Measurements from ENCODE around the gene IKBKE.

DNA sequence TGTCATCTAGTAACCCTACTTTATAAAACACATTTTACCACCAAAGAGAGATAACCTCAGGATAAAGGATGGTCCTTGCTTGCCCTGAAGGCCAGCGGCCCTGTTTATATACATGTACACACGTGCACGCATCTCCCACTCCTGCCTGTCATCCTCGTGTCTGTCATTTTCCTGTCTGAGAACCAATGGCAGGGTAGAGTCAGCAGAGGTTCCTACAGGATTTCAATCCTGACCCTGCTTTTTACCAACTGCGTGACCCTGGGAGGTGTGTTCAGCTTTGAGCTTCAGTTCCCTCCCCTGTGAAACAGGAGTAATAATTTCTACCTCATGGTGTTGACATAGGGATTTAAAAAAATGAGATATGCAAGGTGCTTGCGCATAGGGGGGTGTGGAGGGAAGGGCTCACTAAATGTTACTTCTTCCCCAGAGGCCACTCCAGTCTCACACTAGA is 24.8 kb downstream of the IKBKE start:
- no peak for TF ChIP-seq POLR2A (IDR thresholded peaks at IDR 0.05)
- TF ChIP-seq, protein P1, sequence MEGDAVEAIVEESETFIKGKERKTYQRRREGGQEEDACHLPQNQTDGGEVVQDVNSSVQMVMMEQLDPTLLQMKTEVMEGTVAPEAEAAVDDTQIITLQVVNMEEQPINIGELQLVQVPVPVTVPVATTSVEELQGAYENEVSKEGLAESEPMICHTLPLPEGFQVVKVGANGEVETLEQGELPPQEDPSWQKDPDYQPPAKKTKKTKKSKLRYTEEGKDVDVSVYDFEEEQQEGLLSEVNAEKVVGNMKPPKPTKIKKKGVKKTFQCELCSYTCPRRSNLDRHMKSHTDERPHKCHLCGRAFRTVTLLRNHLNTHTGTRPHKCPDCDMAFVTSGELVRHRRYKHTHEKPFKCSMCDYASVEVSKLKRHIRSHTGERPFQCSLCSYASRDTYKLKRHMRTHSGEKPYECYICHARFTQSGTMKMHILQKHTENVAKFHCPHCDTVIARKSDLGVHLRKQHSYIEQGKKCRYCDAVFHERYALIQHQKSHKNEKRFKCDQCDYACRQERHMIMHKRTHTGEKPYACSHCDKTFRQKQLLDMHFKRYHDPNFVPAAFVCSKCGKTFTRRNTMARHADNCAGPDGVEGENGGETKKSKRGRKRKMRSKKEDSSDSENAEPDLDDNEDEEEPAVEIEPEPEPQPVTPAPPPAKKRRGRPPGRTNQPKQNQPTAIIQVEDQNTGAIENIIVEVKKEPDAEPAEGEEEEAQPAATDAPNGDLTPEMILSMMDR (IDR thresholded peaks at IDR 0.05), result no peak

Data from heart left ventricle (tissue), 13 donors.